Endothelial cell of umbilical vein (primary cell): ENCODE data around the gene ALK. TPM values are rescaled to one million over a fixed set of nuclear protein-coding genes. Genes with fewer than 3 reads are reported as not detected.

Source experiments
- BruUV-seq: library from RNA; stranded (reverse); fragments of 400-500 nt; replicated peaks from 2 replicates; lab custom pipeline; 2021; lab: Mats Ljungman, UMichigan
- CTCF ChIA-PET: fragments of 300-600, 350-600 bp; sonication (Branson Sonifier 250); formaldehyde crosslinking; loops from one replicate; lab custom pipeline; 2021; ENCODE audit warnings: antibody characterized with exemption, inconsistent platforms; lab: Charles Lee
- POLR2A ChIA-PET: fragments of 300-600, 350-600 bp; sonication (Branson Sonifier 250); formaldehyde crosslinking; loops from one replicate; lab custom pipeline; 2021; ENCODE audit warnings: antibody characterized with exemption, inconsistent platforms; lab: Charles Lee
- DNase-seq: peaks from one replicate; pipeline ENCODE4 v3.0.0-alpha.2; 2011; ENCODE audit warnings: low read depth, low spot score
- FAIRE-seq: peaks from 2 replicates; lab custom pipeline; 2011; peaks lifted over from hg19 to GRCh38; lab: Jason Lieb, UNC
- H2AFZ ChIP-seq: 2 replicates; pipeline ENCODE4 v1.6.0; 2012; ENCODE audit warnings: low read depth, low read length, control low read depth, inconsistent platforms
- H3K27ac ChIP-seq: 2 replicates; pipeline ENCODE4 v1.5.1; 2011; ENCODE audit warnings: low read depth, mild to moderate bottlenecking, control low read depth, low read length, moderate library complexity; ENCODE audit not compliant: insufficient read depth
- H3K27me3 ChIP-seq, 2 experiments: 2 replicates each; pipeline versions ENCODE4 v1.6.0 to v1.6.1; 2011; ENCODE audit warnings: low read length in 2 of 2, mixed read lengths in 1 of 2; ENCODE audit not compliant: control insufficient read depth in 2 of 2, insufficient read depth in 2 of 2
- H3K36me3 ChIP-seq, 2 experiments: 2 replicates in 1 of 2; 3 replicates in 1 of 2; pipeline ENCODE4 v1.5.1; 2011; ENCODE audit warnings: low read length in 2 of 2, mild to moderate bottlenecking in 1 of 2, moderate library complexity in 1 of 2; ENCODE audit not compliant: control insufficient read depth in 2 of 2, insufficient read depth in 2 of 2; ENCODE audit errors: extremely low read depth in 1 of 2
- H3K4me1 ChIP-seq: 3 replicates; pipeline ENCODE4 v1.5.1; 2011; ENCODE audit warnings: mild to moderate bottlenecking, low read length; ENCODE audit not compliant: control insufficient read depth, insufficient read depth; ENCODE audit errors: extremely low read depth
- H3K4me2 ChIP-seq: 2 replicates; pipeline ENCODE4 v1.6.1; 2011; ENCODE audit warnings: low read length, control low read depth, mixed read lengths; ENCODE audit not compliant: insufficient read depth
- H3K4me3 ChIP-seq, 3 experiments: fragments of 200-600 bp in 1 of 3; sonication (generic), shearing (Covaris generic) in 1 of 3; replicated peaks in 1 of 3; 2 replicates each; pipeline ENCODE4 v1.5.1; 2011 to 2016; ENCODE audit warnings: control low read depth in 3 of 3, low read length in 3 of 3, mild to moderate bottlenecking in 2 of 3, inconsistent platforms in 1 of 3, low read depth in 1 of 3, moderate library complexity in 1 of 3; ENCODE audit not compliant: insufficient read depth in 1 of 3
- H3K79me2 ChIP-seq: 2 replicates; pipeline ENCODE4 v1.6.0; 2012; ENCODE audit warnings: low read length, inconsistent platforms; ENCODE audit not compliant: control insufficient read depth, insufficient read depth
- H3K9ac ChIP-seq: replicated peaks from 2 replicates; pipeline ENCODE3; 2011; ENCODE audit warnings: low read length, control low read depth; ENCODE audit not compliant: insufficient read depth; ENCODE audit errors: extremely low read depth
- H3K9me1 ChIP-seq: replicated peaks from 3 replicates; pipeline ENCODE4 v1.6.0; 2011; ENCODE audit warnings: mild to moderate bottlenecking, low read length; ENCODE audit not compliant: control insufficient read depth, insufficient read depth; ENCODE audit errors: extremely low read depth
- H3K9me3 ChIP-seq: replicated peaks from 2 replicates; pipeline ENCODE4 v1.5.1; 2012; ENCODE audit warnings: low read length, inconsistent platforms; ENCODE audit not compliant: control insufficient read depth, insufficient read depth
- H4K20me1 ChIP-seq: replicated peaks from 2 replicates; pipeline ENCODE3; 2011; ENCODE audit warnings: mild to moderate bottlenecking, low read length; ENCODE audit not compliant: control insufficient read depth, insufficient read depth; ENCODE audit errors: extremely low read depth
- EZH2 ChIP-seq: IDR thresholded peaks from 2 replicates; pipeline ENCODE4 v1.6.1; 2012; ENCODE audit warnings: borderline replicate concordance, low read depth, mild to moderate bottlenecking, moderate library complexity, low read length, inconsistent platforms; ENCODE audit not compliant: severe bottlenecking
- FOS ChIP-seq: IDR thresholded peaks from 2 replicates; pipeline ENCODE4 v1.6.1; 2011; ENCODE audit warnings: mild to moderate bottlenecking, low read length, moderate library complexity, borderline replicate concordance; ENCODE audit not compliant: insufficient read depth
- GATA2 ChIP-seq: IDR thresholded peaks from 2 replicates; pipeline ENCODE4 v1.7.0; 2011; ENCODE audit warnings: low read depth, mild to moderate bottlenecking, moderate library complexity, mixed read lengths, low read length; ENCODE audit not compliant: insufficient read length, insufficient read depth
- JUN ChIP-seq: IDR thresholded peaks from 2 replicates; pipeline ENCODE4 v1.6.1; 2011; ENCODE audit warnings: borderline replicate concordance, low read depth; ENCODE audit not compliant: insufficient read length, insufficient read depth
- MYC ChIP-seq: IDR thresholded peaks from one replicate; pipeline ENCODE4 v1.6.1; 2011; ENCODE audit warnings: mild to moderate bottlenecking, low read depth, low read length
- POLR2A ChIP-seq: IDR thresholded peaks from 2 replicates; pipeline ENCODE4 v1.6.1; 2012; ENCODE audit warnings: low read depth, mild to moderate bottlenecking, control low read depth, low read length
- POLR2AphosphoS5 ChIP-seq: IDR thresholded peaks from 2 replicates; pipeline ENCODE4 v1.6.1; 2012; ENCODE audit warnings: low read depth, mild to moderate bottlenecking, control low read depth, low read length, moderate library complexity; ENCODE audit not compliant: insufficient read depth
- dilution Hi-C: fragments of 300-500 bp; cut with MboI; formaldehyde crosslinking; loops from one replicate; pipeline ENCODE4 v1.15.0; 2019; ENCODE audit warnings: low sequenced_read_pairs; ENCODE audit not compliant: extremely low pct_ligation_motif_present
- intact Hi-C: fragments of 100-400 bp; cut with micrococcal nuclease; formaldehyde crosslinking; loops from one replicate; pipeline ENCODE4 v1.10.0; 2022
- polyA plus RNA-seq, 4 experiments: library from polyadenylated mRNA; depleted of rRNA in 3 of 4; stranded (reverse) in 3 of 4; unstranded in 1 of 4; fragments of >200 nt; gene quantifications; 2 replicates each; pipeline versions ENCODE4 v1.2.1 to v1.2.3, GENCODE V29; 2011 to 2012; ENCODE audit warnings: missing spikeins in 1 of 4
- total RNA-seq: library from RNA; stranded (reverse); gene quantifications from 2 replicates; pipeline ENCODE4 v1.2.3, GENCODE V29; 2021
- TF ChIP-seq, protein P1 (sequence below), 2 donors: IDR thresholded peaks; 1 replicate in 1 of 2; 2 replicates in 1 of 2; pipeline ENCODE4 v1.5.1; 2011; ENCODE audit warnings: low read length in 2 of 2, mild to moderate bottlenecking in 2 of 2, moderate library complexity in 2 of 2, control low read depth in 1 of 2, inconsistent platforms in 1 of 2, low read depth in 1 of 2; ENCODE audit not compliant: insufficient read depth in 1 of 2; ENCODE audit errors: extremely low read depth in 1 of 2
- TF ChIP-seq, protein P2 (sequence below): IDR thresholded peaks from 2 replicates; pipeline ENCODE4 v1.6.1; 2011; ENCODE audit not compliant: insufficient read depth, insufficient read length

ALK gene
- total and polyA plus RNA-seq, 2 donors (not counting 3 experiments of a cell fraction or from before 2014, with no cell fraction given): not detected

DNA sequence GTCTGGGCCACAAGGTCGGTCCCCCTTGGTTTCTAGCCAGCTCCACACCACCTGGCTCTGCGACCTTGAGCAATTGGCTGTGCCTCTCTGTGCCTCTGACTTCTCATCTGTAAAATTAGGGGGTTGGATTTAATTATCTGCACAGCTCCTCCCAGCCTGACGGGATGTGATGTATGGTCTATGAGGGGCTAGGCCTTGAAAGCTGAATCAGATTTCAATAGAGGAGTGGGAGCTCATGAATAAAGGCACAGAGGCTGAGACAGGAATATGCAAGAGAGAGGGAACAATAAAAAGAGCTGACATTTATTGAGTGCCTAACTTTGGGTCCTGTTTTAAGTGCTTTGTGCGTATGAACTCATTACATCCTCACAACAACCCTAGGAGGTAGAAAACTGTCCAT is 104.7 kb downstream of the ALK start:
- FAIRE-seq: no peak
- Histone ChIP-seq H2AFZ (no peak overlapping the region), H3K36me3 (no peaks in the 10 kb centered on the region), H3K9me1 (no peaks in the 10 kb centered on the region), H4K20me1 (no peaks in the 10 kb centered on the region), H3K27me3 (no peaks in the 10 kb centered on the region), H3K9me3 (peaks cover 4% of the 10 kb centered on the region), H3K4me3 (no peak overlapping the region), H3K4me2 (no peak overlapping the region), H3K79me2 (no peaks in the 10 kb centered on the region), H3K4me1 (no peaks in the 10 kb centered on the region), H3K27ac (no peak overlapping the region), H3K9ac (no peak overlapping the region)
- dilution Hi-C loops (no loop called here), intact Hi-C loops (no loop called here)
- no peak for TF ChIP-seq POLR2A
- no peak for TF ChIP-seq POLR2AphosphoS5
- no peak for TF ChIP-seq GATA2
- TF ChIP-seq, protein P1, sequence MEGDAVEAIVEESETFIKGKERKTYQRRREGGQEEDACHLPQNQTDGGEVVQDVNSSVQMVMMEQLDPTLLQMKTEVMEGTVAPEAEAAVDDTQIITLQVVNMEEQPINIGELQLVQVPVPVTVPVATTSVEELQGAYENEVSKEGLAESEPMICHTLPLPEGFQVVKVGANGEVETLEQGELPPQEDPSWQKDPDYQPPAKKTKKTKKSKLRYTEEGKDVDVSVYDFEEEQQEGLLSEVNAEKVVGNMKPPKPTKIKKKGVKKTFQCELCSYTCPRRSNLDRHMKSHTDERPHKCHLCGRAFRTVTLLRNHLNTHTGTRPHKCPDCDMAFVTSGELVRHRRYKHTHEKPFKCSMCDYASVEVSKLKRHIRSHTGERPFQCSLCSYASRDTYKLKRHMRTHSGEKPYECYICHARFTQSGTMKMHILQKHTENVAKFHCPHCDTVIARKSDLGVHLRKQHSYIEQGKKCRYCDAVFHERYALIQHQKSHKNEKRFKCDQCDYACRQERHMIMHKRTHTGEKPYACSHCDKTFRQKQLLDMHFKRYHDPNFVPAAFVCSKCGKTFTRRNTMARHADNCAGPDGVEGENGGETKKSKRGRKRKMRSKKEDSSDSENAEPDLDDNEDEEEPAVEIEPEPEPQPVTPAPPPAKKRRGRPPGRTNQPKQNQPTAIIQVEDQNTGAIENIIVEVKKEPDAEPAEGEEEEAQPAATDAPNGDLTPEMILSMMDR (IDR thresholded peaks at IDR 0.05; ENCODE audit: extremely low read depth in 1 of 2, insufficient read depth in 1 of 2, low read depth in 1 of 2, low read length in 2 of 2): no peak
- TF ChIP-seq, protein P2, sequence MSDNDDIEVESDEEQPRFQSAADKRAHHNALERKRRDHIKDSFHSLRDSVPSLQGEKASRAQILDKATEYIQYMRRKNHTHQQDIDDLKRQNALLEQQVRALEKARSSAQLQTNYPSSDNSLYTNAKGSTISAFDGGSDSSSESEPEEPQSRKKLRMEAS: no peak
- TF ChIP-seq FOS: no peak
- TF ChIP-seq JUN: no peak
- no peak for TF ChIP-seq EZH2
- TF ChIP-seq MYC: no peak
- ChIA-PET CTCF (no interaction called here), POLR2A (no interaction called here)
- BruUV-seq: no TSS peak
- DNase-seq: no peak
